Peyer's patch (tissue), 4 donors: ENCODE results near the gene ZNF221. TPM values are rescaled to one million over a fixed set of nuclear protein-coding genes. Genes with fewer than 3 reads are reported as not detected.

Experiments
- DNase-seq, 3 donors: peaks; one replicate each; pipeline ENCODE4 v3.0.0-alpha.2; 2017 to 2019
- H3K27ac ChIP-seq, 4 donors: fragments of 200-600 bp; sonication (generic); one replicate each; pipeline ENCODE4 v1.5.1; 2016 to 2019
- H3K27me3 ChIP-seq, 2 donors: fragments of 200-600 bp; sonication (generic); one replicate each; pipeline ENCODE4 v1.5.1; 2019
- H3K36me3 ChIP-seq, 3 donors: fragments of 200-600 bp; sonication (generic); one replicate each; pipeline ENCODE4 v1.5.1; 2016 to 2019
- H3K4me1 ChIP-seq, 4 donors: fragments of 200-600 bp; sonication (generic); one replicate each; pipeline ENCODE4 v1.5.1; 2016 to 2019
- H3K4me3 ChIP-seq, 4 donors: fragments of 200-600 bp; sonication (generic); 1 replicate in 3 of 4; 2 replicates in 1 of 4; pipeline ENCODE4 v1.5.1; 2016 to 2019; ENCODE audit warnings: mild to moderate bottlenecking in 1 of 4
- H3K9me3 ChIP-seq, 4 donors: fragments of 200-600 bp; sonication (generic); one replicate each; pipeline ENCODE4 v1.5.1; 2016 to 2019; ENCODE audit warnings: mild to moderate bottlenecking in 1 of 4
- POLR2A ChIP-seq, 2 donors: fragments of 450-650 bp; IDR thresholded peaks; one replicate each; pipeline ENCODE4 v1.5.1; 2017; ENCODE audit warnings: antibody characterized with exemption in 2 of 2, mild to moderate bottlenecking in 2 of 2, moderate library complexity in 2 of 2
- small RNA-seq, 2 donors: library from RNA; depleted of rRNA; stranded (forward); fragments of <200 nt; gene quantifications; one replicate each; pipeline ENCODE3, GENCODE V24; 2016
- total RNA-seq, 4 donors: library from RNA; depleted of rRNA; stranded (reverse); fragments of >200 nt; gene quantifications; one replicate each; pipeline ENCODE4 v1.1.0, GENCODE V29; 2016
- TF ChIP-seq, protein P1 (sequence below), 6 experiments: fragments of 450-650 bp in 4 of 6; fragments of 200-600 bp in 2 of 6; sonication (generic) in 1 of 6; IDR thresholded peaks; one replicate each; pipeline ENCODE4 v1.5.1; 2017 to 2019; ENCODE audit warnings: antibody characterized with exemption in 6 of 6, mild to moderate bottlenecking in 3 of 6, moderate library complexity in 1 of 6

The ZNF221 gene
- total RNA-seq, 4 donors from 2014 or later: 3.2 to 5.9 (median 5.0) TPM

DNA sequence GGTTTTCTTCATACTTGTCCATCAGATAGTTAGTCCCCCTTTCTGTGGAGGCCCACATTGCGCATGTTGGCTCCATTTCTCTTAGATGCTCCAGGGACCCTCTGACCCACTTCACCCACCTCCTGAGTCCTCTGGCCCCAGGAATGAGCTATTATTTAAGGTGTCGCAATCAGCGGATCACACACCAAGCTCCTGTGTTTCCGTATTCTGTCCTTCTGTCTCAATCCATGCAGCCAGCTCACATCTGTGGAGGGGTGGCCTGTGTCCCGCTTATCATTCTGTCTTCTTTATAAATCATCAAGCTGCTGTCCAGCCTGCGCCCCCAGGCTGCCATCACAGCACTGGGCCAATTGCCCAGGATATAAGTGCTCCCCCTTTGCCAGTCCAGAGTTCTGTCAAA, 56.4 kb downstream of the ZNF221 start:
- peaks cover 0 to 42% (median 12%) of the 10 kb centered on the region in 4 donors for H3K9me3 ChIP-seq
- DNase-seq: no peak

DNA sequence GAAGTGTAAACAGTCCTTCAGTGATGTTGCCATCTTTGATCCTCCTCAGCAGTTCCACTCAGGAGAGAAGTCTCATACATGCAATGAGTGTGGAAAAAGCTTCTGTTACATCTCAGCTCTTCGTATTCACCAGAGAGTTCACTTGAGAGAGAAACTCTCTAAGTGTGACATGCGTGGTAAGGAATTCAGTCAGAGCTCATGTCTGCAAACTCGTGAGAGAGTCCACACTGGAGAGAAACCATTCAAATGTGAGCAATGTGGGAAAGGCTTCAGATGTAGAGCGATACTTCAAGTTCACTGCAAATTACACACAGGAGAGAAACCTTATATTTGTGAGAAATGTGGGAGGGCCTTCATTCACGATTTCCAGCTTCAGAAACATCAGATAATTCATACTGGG, 59.4 kb downstream of the ZNF221 start:
- Histone ChIP-seq H3K4me1 (no peaks in the 10 kb centered on the region), H3K27ac (no peak overlapping the region), H3K9me3 (peaks cover 0 to 60% (median 12%) of the 10 kb centered on the region in 4 donors), H3K4me3 (no peak overlapping the region), H3K27me3 (no peaks in the 10 kb centered on the region), H3K36me3 (peaks cover 0 to 59% (median 15%) of the 10 kb centered on the region in 3 donors)
- TF ChIP-seq, protein P1, sequence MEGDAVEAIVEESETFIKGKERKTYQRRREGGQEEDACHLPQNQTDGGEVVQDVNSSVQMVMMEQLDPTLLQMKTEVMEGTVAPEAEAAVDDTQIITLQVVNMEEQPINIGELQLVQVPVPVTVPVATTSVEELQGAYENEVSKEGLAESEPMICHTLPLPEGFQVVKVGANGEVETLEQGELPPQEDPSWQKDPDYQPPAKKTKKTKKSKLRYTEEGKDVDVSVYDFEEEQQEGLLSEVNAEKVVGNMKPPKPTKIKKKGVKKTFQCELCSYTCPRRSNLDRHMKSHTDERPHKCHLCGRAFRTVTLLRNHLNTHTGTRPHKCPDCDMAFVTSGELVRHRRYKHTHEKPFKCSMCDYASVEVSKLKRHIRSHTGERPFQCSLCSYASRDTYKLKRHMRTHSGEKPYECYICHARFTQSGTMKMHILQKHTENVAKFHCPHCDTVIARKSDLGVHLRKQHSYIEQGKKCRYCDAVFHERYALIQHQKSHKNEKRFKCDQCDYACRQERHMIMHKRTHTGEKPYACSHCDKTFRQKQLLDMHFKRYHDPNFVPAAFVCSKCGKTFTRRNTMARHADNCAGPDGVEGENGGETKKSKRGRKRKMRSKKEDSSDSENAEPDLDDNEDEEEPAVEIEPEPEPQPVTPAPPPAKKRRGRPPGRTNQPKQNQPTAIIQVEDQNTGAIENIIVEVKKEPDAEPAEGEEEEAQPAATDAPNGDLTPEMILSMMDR (IDR thresholded peaks at IDR 0.05): no peak
- TF ChIP-seq POLR2A (IDR thresholded peaks at IDR 0.05): no peak
- no peak for DNase-seq

More for the DNA sequence above, 56.4 kb downstream of the ZNF221 start:
- Histone ChIP-seq H3K36me3 (peaks cover 0 to 59% (median 15%) of the 10 kb centered on the region in 3 donors), H3K4me3 (no peak overlapping the region), H3K27me3 (no peaks in the 10 kb centered on the region), H3K27ac (no peak overlapping the region), H3K4me1 (peaks cover 0 to 7% (median 1%) of the 10 kb centered on the region in 4 donors)
- no peak for TF ChIP-seq POLR2A (IDR thresholded peaks at IDR 0.05)
- TF ChIP-seq, protein P1 (IDR thresholded peaks at IDR 0.05): no peak

Small RNA genes within 50 kb of the gene (small RNA-seq; reads per million reads assigned to genes)
- gene AC006213.5: 0 reads per million in 2 donors

Other genes starting within 250 kb of the ZNF221 start
- not detected for gene IRGC, start 235.2 kb upstream of the ZNF221 start, total RNA-seq
- 10 to 100 TPM; 25.0 to 56.1 (median 40.8) TPM for gene SMG9, start 196.3 kb upstream of the ZNF221 start, total RNA-seq
- 10 to 100 TPM in 3 of 4 donors, 1 to 10 TPM in 1; 5.1 to 54.5 (median 33.1) TPM for gene KCNN4, start 170.3 kb upstream of the ZNF221 start, total RNA-seq
- 1 to 10 TPM in 1 of 4 donors, under 1 TPM in 1, not detected in 2; 0.27 to 1.7 TPM for gene LYPD5, start 148.8 kb upstream of the ZNF221 start, total RNA-seq
- gene ZNF283, start 123.9 kb upstream of the ZNF221 start, total RNA-seq: 10 to 100 TPM in 2 of 4 donors, 1 to 10 TPM in 2; 5.4 to 22.1 (median 11.8) TPM
- 1 to 10 TPM in 2 of 4 donors, under 1 TPM in 1, not detected in 1; 0.66 to 2.8 (median 1.2) TPM for gene ZNF404, start 67.3 kb upstream of the ZNF221 start, total RNA-seq
- gene ZNF45, start 15.9 kb upstream of the ZNF221 start, total RNA-seq: 10 to 100 TPM in 3 of 4 donors, 1 to 10 TPM in 1; 6.9 to 18.2 (median 14.9) TPM
- 10 to 100 TPM in 1 of 4 donors, 1 to 10 TPM in 3; 2.5 to 10.9 (median 6.2) TPM for gene ZNF155, start 33.0 kb downstream of the ZNF221 start, total RNA-seq
- gene ZNF230, start 51.7 kb downstream of the ZNF221 start, total RNA-seq: 10 to 100 TPM in 1 of 4 donors, 1 to 10 TPM in 3; 3.3 to 11.2 (median 4.0) TPM
- gene ZNF222, start 74.2 kb downstream of the ZNF221 start, total RNA-seq: 10 to 100 TPM in 1 of 4 donors, 1 to 10 TPM in 2, not detected in 1; 3.0 to 10.7 (median 3.5) TPM
- 10 to 100 TPM in 1 of 4 donors, 1 to 10 TPM in 3; 5.8 to 23.0 (median 8.1) TPM for gene ZNF223, start 100.8 kb downstream of the ZNF221 start, total RNA-seq
- 1 to 10 TPM; 1.6 to 2.9 (median 2.6) TPM for gene ZNF284, start 120.9 kb downstream of the ZNF221 start, total RNA-seq
- gene ZNF224, start 143.1 kb downstream of the ZNF221 start, total RNA-seq: 10 to 100 TPM; 29.8 to 60.5 (median 48.5) TPM
- 10 to 100 TPM in 1 of 4 donors, 1 to 10 TPM in 3; 3.3 to 14.0 (median 5.1) TPM for gene ZNF225, start 162.2 kb downstream of the ZNF221 start, total RNA-seq
- 10 to 100 TPM in 2 of 4 donors, 1 to 10 TPM in 2; 4.2 to 14.9 (median 10.3) TPM for gene ZNF234, start 190.3 kb downstream of the ZNF221 start, total RNA-seq
- 10 to 100 TPM; 21.3 to 25.6 (median 23.2) TPM for gene ZNF226, start 213.9 kb downstream of the ZNF221 start, total RNA-seq